Activated CD8-positive, alpha-beta memory T cell treated with anti-CD3 and anti-CD28 coated beads for 4 hours (primary cell): Measurements from ENCODE around the gene PCDHB11.
"Not testable (repeated sequence)": the region's sequence is repeated elsewhere in the genome, so short reads cannot be mapped to it uniquely, and the experiment has no call there.

Experiments
- DNase-seq, 2 donors: peaks; one replicate each; pipeline ENCODE4 v3.0.0-alpha.2; 2020; ENCODE audit warnings: low read depth in 2 of 2

Gene PCDHB11

GRCh38 chr5:141236516-141237313 is 37.3 kb downstream of the PCDHB11 start:
- DNase-seq: no peak

GRCh38 chr5:141241496-141241895 is 42.1 kb downstream of the PCDHB11 start:
- DNase-seq: no peak

- no peak for DNase-seq
Observed at GRCh38 chr5:141245250-141245717, 45.9 kb downstream of the PCDHB11 start, which contains the start of gene PCDHB15. Gene PCDHB15, plus strand, starts transcription at chr5:141245395. Its CDS starts 184 bp downstream, at chr5:141245579.

GRCh38 chr5:141246971-141247370 is 47.5 kb downstream of the PCDHB11 start:
- DNase-seq: not testable (repeated sequence)

- DNase-seq: not testable (repeated sequence)
Observed at GRCh38 chr5:141247434-141247833, 48.0 kb downstream of the PCDHB11 start.

GRCh38 chr5:141250576-141250975 is 51.1 kb downstream of the PCDHB11 start:
- DNase-seq: no peak
